GM13977 (cell line): Measurements from ENCODE around the gene GABRA4.

Source experiments
- DNase-seq: peaks from one replicate; pipeline ENCODE4 v3.0.0; 2012; ENCODE audit warnings: low spot score
- in situ Hi-C: fragments of 300-500 bp; cut with MboI; formaldehyde crosslinking; loops from one replicate; pipeline ENCODE4 v1.12.0; 2022; ENCODE audit warnings: low sequenced_read_pairs, low pct_unique_long_range_greater_than_20kb, mixed read lengths, inconsistent platforms; ENCODE audit not compliant: unreplicated experiment
- TF ChIP-seq, protein P1 (sequence below): IDR thresholded peaks from 2 replicates; pipeline ENCODE4 v1.5.1; 2012; ENCODE audit warnings: mild to moderate bottlenecking, control low read depth; ENCODE audit not compliant: insufficient read depth; ENCODE audit errors: extremely low read depth, missing control alignments

The GABRA4 gene

GRCh38 chr4:46946919-46947536 is 46.4 kb downstream of the GABRA4 start:
- in situ Hi-C loops = loop anchor here (25.0 kb wide), 1 partner anchor 440 kb away; no protein-coding TSS in a partner anchor
- TF ChIP-seq, protein P1, sequence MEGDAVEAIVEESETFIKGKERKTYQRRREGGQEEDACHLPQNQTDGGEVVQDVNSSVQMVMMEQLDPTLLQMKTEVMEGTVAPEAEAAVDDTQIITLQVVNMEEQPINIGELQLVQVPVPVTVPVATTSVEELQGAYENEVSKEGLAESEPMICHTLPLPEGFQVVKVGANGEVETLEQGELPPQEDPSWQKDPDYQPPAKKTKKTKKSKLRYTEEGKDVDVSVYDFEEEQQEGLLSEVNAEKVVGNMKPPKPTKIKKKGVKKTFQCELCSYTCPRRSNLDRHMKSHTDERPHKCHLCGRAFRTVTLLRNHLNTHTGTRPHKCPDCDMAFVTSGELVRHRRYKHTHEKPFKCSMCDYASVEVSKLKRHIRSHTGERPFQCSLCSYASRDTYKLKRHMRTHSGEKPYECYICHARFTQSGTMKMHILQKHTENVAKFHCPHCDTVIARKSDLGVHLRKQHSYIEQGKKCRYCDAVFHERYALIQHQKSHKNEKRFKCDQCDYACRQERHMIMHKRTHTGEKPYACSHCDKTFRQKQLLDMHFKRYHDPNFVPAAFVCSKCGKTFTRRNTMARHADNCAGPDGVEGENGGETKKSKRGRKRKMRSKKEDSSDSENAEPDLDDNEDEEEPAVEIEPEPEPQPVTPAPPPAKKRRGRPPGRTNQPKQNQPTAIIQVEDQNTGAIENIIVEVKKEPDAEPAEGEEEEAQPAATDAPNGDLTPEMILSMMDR = no peak
- DNase-seq = no peak

- in situ Hi-C loops = loop anchor here (25.0 kb wide), 1 partner anchor 442 kb away; no protein-coding TSS in a partner anchor
- no peak for DNase-seq
- TF ChIP-seq, protein P1 = no peak
These were observed 48.3 kb downstream of the GABRA4 start for GRCh38 chr4:46945062-46945461.

- in situ Hi-C loops = loop anchor here (25.0 kb wide), 1 partner anchor 443 kb away; no protein-coding TSS in a partner anchor
- TF ChIP-seq, protein P1 = no peak
These were observed 49.0 kb downstream of the GABRA4 start for GRCh38 chr4:46944345-46944744.

DNA sequence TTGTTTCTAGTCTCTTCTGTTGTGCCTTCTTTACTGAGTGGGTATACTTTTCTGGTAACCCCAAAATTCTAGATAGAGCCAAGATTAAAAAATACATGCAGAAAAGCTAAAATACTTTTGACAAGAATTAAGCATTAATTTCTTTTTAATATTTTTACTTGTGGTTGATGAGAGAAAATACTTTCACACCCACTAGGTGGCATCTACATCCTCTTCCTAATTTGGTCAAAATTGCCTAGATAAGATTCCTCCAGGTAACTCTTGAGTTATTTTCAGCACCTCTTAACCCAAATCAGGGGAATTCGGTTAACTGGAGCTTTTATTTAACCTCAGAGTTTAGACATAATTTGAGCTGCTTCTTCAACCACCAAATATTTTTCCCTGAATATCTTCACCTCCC is 55.9 kb downstream of the GABRA4 start:
- in situ Hi-C loops = loop anchor here (25.0 kb wide), 1 partner anchor 450 kb away; no protein-coding TSS in a partner anchor
- TF ChIP-seq, protein P1 = peak; percentile 18
- DNase-seq = no peak

More at GRCh38 chr4:46944345-46944744, 49.0 kb downstream of the GABRA4 start:
- no peak for DNase-seq

DNA sequence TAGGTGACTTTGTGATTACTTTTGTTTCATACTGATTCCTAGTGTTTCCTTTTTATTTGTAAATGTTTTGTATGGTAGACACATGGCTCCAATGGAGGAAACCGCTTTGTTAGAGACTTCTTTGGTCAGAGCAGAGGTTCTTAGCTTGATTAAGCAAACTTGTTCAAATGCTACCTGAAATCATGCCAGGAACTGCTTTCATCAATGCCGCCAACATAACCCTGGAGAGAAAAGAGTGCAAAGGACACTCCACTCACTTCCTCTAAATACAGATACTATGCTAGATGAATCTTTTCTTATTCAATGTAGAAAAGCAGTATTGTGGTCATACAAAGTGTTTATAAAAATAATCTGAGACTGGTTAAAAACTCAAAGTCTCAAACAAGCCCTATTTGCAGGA is 58.7 kb downstream of the GABRA4 start:
- TF ChIP-seq, protein P1 = no peak
- in situ Hi-C loops = loop anchor here (25.0 kb wide), 1 partner anchor 453 kb away; no protein-coding TSS in a partner anchor
- DNase-seq = no peak

DNA sequence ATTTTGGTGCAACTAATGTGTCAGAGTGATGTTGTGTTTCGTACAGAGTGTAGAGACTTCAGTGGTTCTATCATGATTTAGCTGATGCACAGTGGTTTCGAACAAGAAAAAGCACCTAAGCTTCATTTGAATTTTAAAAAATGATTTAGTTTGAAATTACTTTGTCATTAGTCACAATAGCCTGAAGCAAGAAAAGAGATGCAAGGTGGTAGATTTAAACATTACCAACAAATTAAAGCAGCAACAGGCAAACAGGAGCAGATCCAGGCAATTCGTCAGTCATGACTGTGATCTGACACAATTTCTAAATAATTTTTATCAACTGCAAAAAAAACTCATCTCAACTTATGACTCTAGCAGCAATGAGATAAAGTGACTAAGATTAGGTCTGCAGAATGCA is 59.7 kb downstream of the GABRA4 start:
- DNase-seq = no peak
- TF ChIP-seq, protein P1 = no peak
- in situ Hi-C loops = loop anchor here (25.0 kb wide), 1 partner anchor 454 kb away; no protein-coding TSS in a partner anchor

DNA sequence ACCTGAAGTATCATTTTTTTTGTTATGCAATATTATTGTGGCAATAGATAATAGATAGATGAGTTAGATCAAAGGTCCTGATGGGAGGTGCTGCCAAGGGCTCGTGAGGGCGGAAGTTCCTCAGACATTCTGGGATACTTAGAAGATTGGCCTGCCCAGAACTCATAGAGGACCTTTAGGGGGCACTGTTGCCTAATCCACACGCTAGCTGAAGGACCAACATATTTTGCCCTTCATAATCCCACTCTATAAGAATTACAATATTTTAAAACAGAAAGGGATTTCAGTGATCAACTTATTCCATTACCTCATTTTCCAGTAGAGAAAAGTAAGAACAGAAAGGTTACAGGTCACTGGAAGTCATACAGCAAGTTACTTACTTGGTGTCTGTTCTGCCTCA is 61.4 kb downstream of the GABRA4 start:
- no peak for DNase-seq
- TF ChIP-seq, protein P1 = peak; percentile 74
- in situ Hi-C loops = loop anchor here (25.0 kb wide), 1 partner anchor 455 kb away; no protein-coding TSS in a partner anchor
